H1 (cell line): ENCODE data around the gene NPHS2. TPM values are rescaled to one million over a fixed set of nuclear protein-coding genes. Genes with fewer than 3 reads are reported as not detected.

Experiments used
- ASH2L ChIP-seq: fragments of 200-600, 300-600 bp; sonication (generic); IDR thresholded peaks from one replicate; pipeline ENCODE4 v1.7.1; 2017; ENCODE audit warnings: low read length
- BACH1 ChIP-seq: IDR thresholded peaks from 2 replicates; pipeline ENCODE4 v1.6.1; 2012; ENCODE audit warnings: low read length, improper control_type of control experiment
- BRCA1 ChIP-seq: IDR thresholded peaks from 2 replicates; pipeline ENCODE4 v1.6.1; 2012; ENCODE audit warnings: low read depth, low read length, improper control_type of control experiment
- CBX5 ChIP-seq: fragments of 300-800, 300-1000 bp; sonication (generic); IDR thresholded peaks from 2 replicates; pipeline ENCODE4 v1.7.1; 2016; ENCODE audit warnings: antibody characterized with exemption, low read length, low read depth
- CHD2 ChIP-seq: IDR thresholded peaks from 2 replicates; pipeline ENCODE4 v1.6.1; 2012; ENCODE audit warnings: low read length, improper control_type of control experiment
- KDM1A ChIP-seq: fragments of 200-600, 300-600 bp; sonication (generic); IDR thresholded peaks from 2 replicates; pipeline ENCODE4 v1.7.1; 2016; ENCODE audit warnings: mild to moderate bottlenecking, low read length, borderline replicate concordance
- NANOG ChIP-seq: IDR thresholded peaks from 2 replicates; pipeline ENCODE4 v1.6.1; 2011; ENCODE audit warnings: low read length, low read depth, mild to moderate bottlenecking, inconsistent platforms; ENCODE audit not compliant: insufficient read depth, poor library complexity, severe bottlenecking
- PHF8 ChIP-seq: fragments of 200-600 bp; sonication (generic); conservative IDR thresholded peaks from 2 replicates; pipeline ENCODE4 v1.7.1; 2012; ENCODE audit warnings: low read depth, mild to moderate bottlenecking, inconsistent platforms, low read length, moderate library complexity
- RAD21 ChIP-seq, 2 experiments: IDR thresholded peaks in 1 of 2; conservative IDR thresholded peaks in 1 of 2; 2 replicates each; pipeline ENCODE4 v1.6.1; 2011; ENCODE audit warnings: low read depth in 2 of 2, low read length in 2 of 2, improper control_type of control experiment in 1 of 2, inconsistent platforms in 1 of 2, mild to moderate bottlenecking in 1 of 2, moderate library complexity in 1 of 2
- TBP ChIP-seq: IDR thresholded peaks from 2 replicates; pipeline ENCODE4 v1.6.1; 2011; ENCODE audit warnings: low read depth, low read length, improper control_type of control experiment
- YY1 ChIP-seq: IDR thresholded peaks from 2 replicates; pipeline ENCODE4 v1.6.1; 2011; ENCODE audit warnings: low read depth, mild to moderate bottlenecking, low read length
- polyA plus RNA-seq, 7 experiments: library from polyadenylated mRNA; depleted of rRNA in 3 of 7; stranded (reverse) in 5 of 7; unstranded in 2 of 7; fragments of >200 nt in 5 of 7; fragments of 200-250 nt in 2 of 7; gene quantifications; 1 replicate in 5 of 7; 2 replicates in 1 of 7; 4 replicates in 1 of 7; pipeline versions ENCODE4 v1.2.1 to v1.2.3, GENCODE V29; 2011 to 2013; ENCODE audit warnings: missing spikeins in 2 of 7, mixed read lengths in 2 of 7
- total RNA-seq: library from RNA; stranded (reverse); fragmentation: NEBNext Ultra II Directional; extraction: Animal tissue kit (Norgen Biotek cat#: 25700); gene quantifications from 2 replicates; pipeline ENCODE4 v1.2.1, GENCODE V29; 2021
- TF ChIP-seq, protein P1 (sequence below): IDR thresholded peaks from 2 replicates; pipeline ENCODE4 v1.6.1; 2012; ENCODE audit warnings: inconsistent platforms
- TF ChIP-seq, protein P2 (sequence below): IDR thresholded peaks from 2 replicates; pipeline ENCODE4 v1.6.1; 2012; ENCODE audit warnings: low read length, inconsistent platforms
- TF ChIP-seq, protein P3 (sequence below), 3 experiments: IDR thresholded peaks; 1 replicate in 2 of 3; 2 replicates in 1 of 3; pipeline versions ENCODE4 v1.5.1 to v1.6.1; 2011; ENCODE audit warnings: low read length in 3 of 3, mild to moderate bottlenecking in 3 of 3, inconsistent platforms in 2 of 3, low read depth in 1 of 3, moderate library complexity in 1 of 3; ENCODE audit not compliant: insufficient read depth in 1 of 3; ENCODE audit errors: control extremely low read depth in 1 of 3
- TF ChIP-seq, protein P4 (sequence below): IDR thresholded peaks from 2 replicates; pipeline ENCODE4 v1.6.1; 2012; ENCODE audit warnings: inconsistent platforms

Gene NPHS2
- total and polyA plus RNA-seq, 2 of the 8 experiments (the other 6 are each of a cell fraction or from before 2014, with no cell fraction given), result not detected

DNA sequence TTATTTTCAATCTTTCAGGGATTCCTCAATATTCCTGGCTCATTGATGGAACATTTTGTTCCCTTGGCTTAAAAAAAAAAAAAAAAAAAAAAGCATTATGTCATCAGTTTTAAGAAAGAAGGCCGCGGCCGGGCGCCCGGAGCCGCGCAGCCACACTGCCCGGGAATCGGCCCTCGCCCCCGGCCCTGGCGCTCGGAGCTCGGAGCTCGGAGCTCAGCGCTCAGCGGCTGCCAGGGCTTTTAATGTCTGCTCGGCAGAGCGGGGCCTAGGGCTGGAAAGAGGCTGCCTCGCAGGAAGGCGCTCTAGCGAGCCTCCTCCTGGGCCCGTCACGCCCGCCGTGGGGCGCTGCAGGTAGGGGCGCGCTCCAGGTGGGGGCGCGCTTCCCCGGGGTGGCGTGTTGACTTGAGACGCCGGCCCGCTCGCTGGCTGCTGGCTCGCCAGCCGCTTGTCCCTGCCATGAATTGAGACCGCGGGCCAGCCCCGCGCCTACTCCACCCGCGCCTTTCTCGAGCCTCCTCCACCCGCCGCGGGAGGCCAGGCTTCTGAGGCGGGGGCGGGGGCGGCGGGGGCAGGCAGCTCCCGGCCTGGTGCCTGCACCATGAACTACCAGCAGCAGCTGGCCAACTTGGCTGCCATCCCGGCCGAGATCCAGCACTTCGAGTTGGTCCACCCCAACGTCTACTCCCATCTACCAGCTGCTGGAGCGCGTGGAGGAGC, 10.5 kb upstream of the NPHS2 start (continued):
- TF ChIP-seq, protein P1, sequence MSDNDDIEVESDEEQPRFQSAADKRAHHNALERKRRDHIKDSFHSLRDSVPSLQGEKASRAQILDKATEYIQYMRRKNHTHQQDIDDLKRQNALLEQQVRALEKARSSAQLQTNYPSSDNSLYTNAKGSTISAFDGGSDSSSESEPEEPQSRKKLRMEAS, result peak; percentile 31; the same call in 1 of the 2 replicates
- 0 out of 2 replicates have a peak, but pooled peaks have one; percentile 27 for TF ChIP-seq KDM1A
- no peak for TF ChIP-seq ASH2L
- peak; percentile 18 for TF ChIP-seq NANOG
- TF ChIP-seq, protein P2, sequence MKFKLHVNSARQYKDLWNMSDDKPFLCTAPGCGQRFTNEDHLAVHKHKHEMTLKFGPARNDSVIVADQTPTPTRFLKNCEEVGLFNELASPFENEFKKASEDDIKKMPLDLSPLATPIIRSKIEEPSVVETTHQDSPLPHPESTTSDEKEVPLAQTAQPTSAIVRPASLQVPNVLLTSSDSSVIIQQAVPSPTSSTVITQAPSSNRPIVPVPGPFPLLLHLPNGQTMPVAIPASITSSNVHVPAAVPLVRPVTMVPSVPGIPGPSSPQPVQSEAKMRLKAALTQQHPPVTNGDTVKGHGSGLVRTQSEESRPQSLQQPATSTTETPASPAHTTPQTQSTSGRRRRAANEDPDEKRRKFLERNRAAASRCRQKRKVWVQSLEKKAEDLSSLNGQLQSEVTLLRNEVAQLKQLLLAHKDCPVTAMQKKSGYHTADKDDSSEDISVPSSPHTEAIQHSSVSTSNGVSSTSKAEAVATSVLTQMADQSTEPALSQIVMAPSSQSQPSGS, result peak; percentile 79
- TF ChIP-seq BACH1, result peak; percentile 64
- 0 out of 2 replicates have a peak, but pooled peaks have one; percentile 41 for TF ChIP-seq PHF8
- TF ChIP-seq YY1, result no peak
- TF ChIP-seq CBX5, result no peak
- TF ChIP-seq, protein P3, sequence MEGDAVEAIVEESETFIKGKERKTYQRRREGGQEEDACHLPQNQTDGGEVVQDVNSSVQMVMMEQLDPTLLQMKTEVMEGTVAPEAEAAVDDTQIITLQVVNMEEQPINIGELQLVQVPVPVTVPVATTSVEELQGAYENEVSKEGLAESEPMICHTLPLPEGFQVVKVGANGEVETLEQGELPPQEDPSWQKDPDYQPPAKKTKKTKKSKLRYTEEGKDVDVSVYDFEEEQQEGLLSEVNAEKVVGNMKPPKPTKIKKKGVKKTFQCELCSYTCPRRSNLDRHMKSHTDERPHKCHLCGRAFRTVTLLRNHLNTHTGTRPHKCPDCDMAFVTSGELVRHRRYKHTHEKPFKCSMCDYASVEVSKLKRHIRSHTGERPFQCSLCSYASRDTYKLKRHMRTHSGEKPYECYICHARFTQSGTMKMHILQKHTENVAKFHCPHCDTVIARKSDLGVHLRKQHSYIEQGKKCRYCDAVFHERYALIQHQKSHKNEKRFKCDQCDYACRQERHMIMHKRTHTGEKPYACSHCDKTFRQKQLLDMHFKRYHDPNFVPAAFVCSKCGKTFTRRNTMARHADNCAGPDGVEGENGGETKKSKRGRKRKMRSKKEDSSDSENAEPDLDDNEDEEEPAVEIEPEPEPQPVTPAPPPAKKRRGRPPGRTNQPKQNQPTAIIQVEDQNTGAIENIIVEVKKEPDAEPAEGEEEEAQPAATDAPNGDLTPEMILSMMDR (IDR thresholded peaks at IDR 0.05; ENCODE audit: control extremely low read depth in 1 of 3, insufficient read depth in 1 of 3, low read depth in 1 of 3, low read length in 3 of 3), result peak; percentile 61 to 77 (median 68)
- no peak for TF ChIP-seq CHD2
- TF ChIP-seq TBP, result 0 out of 2 replicates have a peak, but pooled peaks have one; percentile 20
- TF ChIP-seq RAD21 (IDR thresholded peaks at IDR 0.05 in 1 of 2, conservative IDR thresholded peaks at IDR 0.05 in 1 of 2; ENCODE audit: low read depth in 2 of 2, low read length in 2 of 2), result peak; percentile 38 to 54; a peak in 3 of 4 replicates
- TF ChIP-seq, protein P4, sequence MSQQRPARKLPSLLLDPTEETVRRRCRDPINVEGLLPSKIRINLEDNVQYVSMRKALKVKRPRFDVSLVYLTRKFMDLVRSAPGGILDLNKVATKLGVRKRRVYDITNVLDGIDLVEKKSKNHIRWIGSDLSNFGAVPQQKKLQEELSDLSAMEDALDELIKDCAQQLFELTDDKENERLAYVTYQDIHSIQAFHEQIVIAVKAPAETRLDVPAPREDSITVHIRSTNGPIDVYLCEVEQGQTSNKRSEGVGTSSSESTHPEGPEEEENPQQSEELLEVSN, result 0 out of 2 replicates have a peak, but pooled peaks have one; percentile 29
- TF ChIP-seq BRCA1, result no peak
